NOMO-1 treated with DMSO at 0.1 percent for 48 hours (cell line): Measurements from ENCODE around the gene CEP55.

Experiments
- DNase-seq: peaks from one replicate; lab custom pipeline; 2025; ENCODE audit not compliant: unreplicated experiment; lab: John Stamatoyannopoulos, UW

Gene CEP55

DNA sequence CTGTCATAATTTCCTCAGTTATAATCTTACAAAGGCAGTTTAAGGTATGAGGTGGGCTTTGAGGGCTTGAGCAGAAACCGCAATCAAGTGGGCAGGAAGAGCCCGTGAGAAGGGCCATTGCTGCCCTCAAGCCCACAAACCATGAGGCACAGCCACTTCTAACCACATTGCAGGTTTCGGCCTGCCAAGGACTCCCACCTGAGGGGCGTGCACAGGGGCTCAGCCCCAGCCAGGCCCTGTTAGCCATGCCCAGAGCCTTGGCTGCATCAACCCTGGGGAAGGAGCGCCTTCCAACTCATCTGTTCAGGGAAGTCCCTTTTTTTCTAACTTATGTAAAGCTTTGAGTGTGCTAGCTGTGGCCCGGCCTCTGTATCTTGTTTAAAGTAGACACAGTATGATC, 64.1 kb downstream of the CEP55 start:
- DNase-seq, result no peak

DNA sequence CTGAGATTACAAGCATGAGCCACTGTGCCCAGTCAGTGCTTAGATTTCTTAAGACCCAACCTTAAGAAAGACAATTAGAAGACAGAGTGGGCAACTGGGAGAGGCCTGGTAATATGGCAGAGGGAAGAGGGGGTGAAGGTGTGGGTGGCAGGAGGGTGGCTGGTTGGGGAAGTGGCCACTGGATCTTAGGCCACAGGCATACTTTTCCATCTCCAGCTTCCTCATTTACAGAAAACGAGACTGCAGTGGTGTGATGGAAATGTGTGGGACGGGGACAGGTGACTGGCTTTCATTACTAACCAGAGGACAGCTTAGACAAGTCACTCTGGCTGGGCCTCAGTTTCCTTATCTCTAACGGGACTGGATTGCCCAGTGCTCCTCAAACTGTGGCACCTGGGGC, 69.0 kb downstream of the CEP55 start:
- peak; percentile 31 for DNase-seq

DNA sequence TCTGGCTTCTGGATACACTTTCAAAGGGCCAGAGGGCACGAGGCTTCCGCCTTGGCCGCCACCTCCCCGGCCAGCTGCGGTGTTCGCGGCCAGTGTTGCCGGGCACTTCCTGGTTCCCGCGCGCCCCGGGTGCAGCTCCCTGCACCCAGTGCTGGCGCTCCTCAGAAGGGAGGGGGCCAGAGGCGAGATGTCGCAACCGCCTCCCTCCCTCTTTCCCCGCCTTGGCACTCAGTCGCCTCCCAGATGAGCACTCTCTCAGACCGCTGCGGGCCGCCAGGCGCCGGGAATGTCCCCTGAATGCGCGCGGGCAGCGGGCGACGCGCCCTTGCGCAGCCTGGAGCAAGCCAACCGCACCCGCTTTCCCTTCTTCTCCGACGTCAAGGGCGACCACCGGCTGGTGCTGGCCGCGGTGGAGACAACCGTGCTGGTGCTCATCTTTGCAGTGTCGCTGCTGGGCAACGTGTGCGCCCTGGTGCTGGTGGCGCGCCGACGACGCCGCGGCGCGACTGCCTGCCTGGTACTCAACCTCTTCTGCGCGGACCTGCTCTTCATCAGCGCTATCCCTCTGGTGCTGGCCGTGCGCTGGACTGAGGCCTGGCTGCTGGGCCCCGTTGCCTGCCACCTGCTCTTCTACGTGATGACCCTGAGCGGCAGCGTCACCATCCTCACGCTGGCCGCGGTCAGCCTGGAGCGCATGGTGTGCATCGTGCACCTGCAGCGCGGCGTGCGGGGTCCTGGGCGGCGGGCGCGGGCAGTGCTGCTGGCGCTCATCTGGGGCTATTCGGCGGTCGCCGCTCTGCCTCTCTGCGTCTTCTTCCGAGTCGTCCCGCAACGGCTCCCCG, 70.2 kb downstream of the CEP55 start, which contains the start of gene FFAR4:
FFAR4 (plus strand) TSS at position 231 of the 842 bp plus-strand sequence; CDS start at position 287, 56 bp downstream.
- peak; percentile 18 for DNase-seq

DNA sequence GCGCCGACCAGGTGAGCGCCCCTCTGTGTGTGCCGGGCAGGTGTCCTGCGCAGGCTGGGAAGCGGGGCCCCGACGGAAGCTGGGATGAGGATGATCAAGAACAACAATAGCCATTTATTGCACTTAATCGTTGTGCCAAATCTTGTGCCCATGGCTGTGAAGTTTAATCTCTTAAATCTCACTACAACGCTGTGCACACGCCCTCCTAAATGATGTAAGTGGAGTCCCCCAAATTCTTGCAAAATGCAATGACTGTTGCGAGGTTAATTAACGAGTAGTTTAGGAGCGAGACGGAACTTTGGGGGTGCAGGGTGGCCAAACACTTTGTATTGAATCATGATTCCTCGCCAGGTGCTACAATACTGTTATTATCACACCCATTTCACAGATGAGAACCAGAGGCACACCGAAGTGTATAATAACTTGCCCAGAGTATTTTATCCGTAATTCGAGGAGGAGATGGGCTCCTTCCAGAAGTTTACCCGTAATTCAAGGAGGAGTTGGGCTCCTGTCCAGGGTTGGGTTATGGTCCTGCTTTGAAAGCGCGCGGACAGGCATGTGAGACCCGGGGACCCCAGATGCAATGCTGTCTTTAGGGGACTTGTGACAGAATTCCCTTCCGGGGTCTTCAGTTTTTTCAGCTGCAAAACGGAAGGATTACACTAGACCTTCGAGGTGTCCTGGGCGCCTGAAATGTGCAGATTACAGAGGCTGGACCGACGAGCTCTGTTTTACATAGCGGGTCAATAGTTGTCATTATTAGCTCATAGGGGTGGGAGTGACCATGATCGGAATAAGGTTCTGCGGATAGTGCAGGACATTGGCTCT, 71.1 kb downstream of the CEP55 start:
- DNase-seq, result no peak

DNA sequence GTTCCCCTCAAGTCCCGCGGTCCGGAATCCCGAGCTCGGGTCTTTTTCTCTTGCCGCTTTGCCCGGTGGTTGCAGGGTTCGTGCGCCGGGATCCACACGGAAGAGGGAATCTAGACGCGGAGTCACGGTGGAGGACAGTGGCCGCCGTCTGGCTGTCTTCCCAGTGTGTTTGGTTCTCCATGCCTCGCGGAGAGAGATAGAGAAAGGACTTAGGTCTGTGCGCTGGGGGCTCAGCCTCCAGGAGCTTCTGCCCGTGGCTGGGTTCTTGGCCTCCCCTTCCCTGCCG, 71.6 kb downstream of the CEP55 start:
- no peak for DNase-seq

DNA sequence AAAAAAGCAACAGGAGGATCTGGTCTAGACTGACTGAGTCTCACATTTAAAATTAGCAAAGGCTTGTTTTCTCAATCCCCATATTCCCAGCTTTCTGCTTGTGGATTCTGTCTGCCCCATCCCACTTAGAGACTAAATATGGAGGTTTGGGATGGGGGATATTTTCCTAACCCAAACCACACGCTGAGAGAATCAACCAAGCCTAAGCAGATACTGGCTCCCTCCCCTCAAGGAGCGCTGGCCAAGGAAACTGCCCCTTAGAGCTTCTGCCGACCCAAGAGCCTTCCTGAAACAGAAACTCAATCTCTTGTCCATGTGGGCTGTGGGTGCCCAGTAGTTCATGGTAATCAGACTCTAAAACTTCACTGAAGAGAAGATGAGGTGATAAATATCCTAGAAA, 74.0 kb downstream of the CEP55 start:
- DNase-seq, result no peak

DNA sequence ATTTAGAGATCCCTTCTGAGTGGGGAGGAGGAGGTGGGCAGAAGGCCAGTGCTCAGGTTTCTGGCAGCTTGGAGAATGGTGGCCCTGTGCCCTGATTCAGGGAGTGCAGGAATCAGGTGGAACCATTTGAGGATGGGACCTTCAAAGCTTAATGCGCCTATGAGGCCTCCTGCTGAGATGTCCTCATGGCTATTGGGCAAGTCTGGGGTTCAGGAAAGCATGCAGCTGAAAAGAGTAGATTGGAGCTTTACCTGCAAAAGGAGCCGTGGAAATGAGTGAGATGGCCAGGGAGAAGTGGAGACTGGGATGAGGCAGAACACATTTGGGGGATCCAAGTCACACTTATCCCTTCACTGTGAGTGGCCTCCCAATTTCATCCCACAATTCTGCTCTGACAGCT, 76.2 kb downstream of the CEP55 start:
- no peak for DNase-seq

DNA sequence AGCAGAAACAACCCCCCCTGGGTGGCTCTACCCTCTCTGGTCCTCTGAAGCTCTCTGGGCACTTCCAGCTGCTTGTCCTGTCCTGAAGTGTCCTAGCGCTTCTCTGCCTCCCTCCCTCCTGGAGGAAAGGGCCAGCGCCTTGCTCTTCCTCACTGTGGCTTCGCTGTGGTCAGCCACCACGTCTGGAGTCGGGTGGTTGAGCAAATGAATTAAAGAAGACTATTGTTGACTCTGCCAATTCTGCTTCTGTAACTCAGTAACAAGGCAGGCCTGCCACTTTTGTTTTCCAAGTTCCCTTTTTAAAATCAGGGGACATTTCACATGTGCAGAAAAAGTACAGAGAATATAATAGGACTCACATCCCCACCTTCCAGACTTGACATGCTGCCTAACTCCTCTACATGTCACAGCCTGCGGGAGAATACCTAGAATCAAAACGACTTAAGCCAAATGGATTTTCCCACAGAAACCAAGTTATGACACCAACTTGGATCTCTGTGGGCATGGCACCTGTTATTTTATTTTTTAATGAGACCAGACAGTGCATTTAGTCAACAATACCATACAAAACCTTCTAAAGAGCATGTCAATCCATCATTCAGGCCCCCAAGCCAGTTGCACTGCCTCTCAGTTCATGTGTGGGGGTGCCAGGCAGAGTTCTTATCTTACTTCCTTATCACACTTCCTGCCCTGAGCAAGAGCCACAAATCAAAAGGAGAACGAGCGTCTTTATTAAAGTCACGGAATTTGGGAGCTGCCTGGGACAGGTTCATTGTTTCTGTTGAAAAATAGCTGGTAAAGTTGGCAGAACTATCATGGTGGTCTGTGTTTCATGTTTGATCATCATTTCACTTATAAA, 76.9 kb downstream of the CEP55 start:
- DNase-seq, result peak; percentile 71

DNA sequence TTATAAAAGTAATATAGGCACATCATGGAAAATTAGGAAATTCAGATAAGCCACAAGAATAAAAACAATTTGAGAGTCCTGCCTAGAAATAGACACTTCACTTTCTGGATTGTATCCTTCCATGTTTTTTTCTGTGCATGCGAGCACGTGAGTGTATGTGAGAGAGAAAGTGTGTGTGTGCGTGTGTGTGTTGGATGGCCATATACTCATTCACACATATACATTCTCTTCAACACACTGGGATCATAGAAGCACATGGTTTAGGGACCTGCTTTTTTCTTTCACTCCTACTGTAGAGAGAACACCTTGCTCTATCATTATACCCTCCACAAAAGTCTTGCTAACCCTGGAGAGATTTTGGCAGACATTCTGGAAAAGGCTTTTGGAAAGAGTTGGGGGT, 77.5 kb downstream of the CEP55 start:
- DNase-seq, result no peak

DNA sequence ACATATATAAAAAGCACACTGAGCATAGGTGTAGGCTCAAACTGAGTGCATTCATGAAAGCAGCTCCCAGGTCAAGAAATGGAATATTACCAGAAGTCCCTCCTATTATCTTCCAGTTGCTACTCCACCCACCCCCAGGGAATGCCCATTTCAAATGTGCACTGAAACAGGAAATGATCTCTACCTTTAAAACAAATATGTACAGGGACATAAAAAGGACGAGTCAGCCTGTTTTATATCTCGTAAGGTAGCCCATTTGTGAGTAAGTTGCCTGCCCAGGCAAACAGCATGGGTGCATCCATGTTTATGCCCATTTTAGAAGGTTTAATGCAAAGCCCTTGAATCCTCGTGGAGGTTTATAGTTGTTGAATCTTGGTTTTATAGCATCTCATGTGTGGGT, 80.5 kb downstream of the CEP55 start:
- DNase-seq, result no peak

DNA sequence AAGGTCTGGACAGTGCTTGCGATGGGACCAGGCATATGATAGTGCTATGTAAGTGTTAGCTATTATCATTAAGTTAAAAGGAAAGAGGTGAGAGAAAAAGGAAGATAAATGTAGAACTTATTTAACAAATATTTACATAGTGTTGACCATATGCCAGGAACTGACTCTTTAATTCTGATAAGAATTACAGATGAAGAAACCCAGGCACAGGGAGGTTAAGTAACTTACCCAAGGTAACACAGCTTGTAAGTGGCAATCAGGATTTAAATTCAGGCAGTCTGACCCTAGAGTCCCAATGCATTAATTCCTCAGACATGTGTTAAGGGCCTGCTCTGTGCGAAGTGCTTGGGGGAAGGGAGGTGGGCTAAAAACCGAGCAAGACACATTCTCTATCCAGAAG, 81.2 kb downstream of the CEP55 start:
- no peak for DNase-seq
